Stimulated activated naive CD8-positive, alpha-beta T cell treated with anti-CD3 and anti-CD28 coated beads, Interleukin-15, amount 100 ng/mL, for 72 hours (primary cell): Measurements from ENCODE around the gene ATG14.

Experiments
- ATAC-seq: fragments of 150-1000 bp; cut with Tn5 transposase; 2 replicates; pipeline ENCODE4 v1.10.0; 2021; ENCODE audit warnings: mild to moderate bottlenecking, moderate library complexity
- DNase-seq, 2 donors: peaks; one replicate each; pipeline ENCODE4 v3.0.0; 2021 to 2022
- H3K27ac Mint-ChIP-seq, 2 donors: one replicate each; pipeline ENCODE4 v1.8.0; 2022; ENCODE audit warnings: mild to moderate bottlenecking in 2 of 2, mixed read lengths in 2 of 2, moderate library complexity in 2 of 2
- H3K27me3 Mint-ChIP-seq: one replicate; pipeline ENCODE4 v1.8.0; 2022; ENCODE audit warnings: mixed read lengths
- H3K4me1 Mint-ChIP-seq: one replicate; pipeline ENCODE4 v1.8.0; 2022; ENCODE audit warnings: mild to moderate bottlenecking, mixed read lengths
- H3K4me3 Mint-ChIP-seq, 2 donors: one replicate each; pipeline ENCODE4 v1.8.0; 2022; ENCODE audit warnings: mild to moderate bottlenecking in 2 of 2, mixed read lengths in 2 of 2, moderate library complexity in 1 of 2
- H3K9me3 Mint-ChIP-seq, 2 donors: one replicate each; pipeline ENCODE4 v1.8.0; 2022; ENCODE audit warnings: mixed read lengths in 2 of 2

ATG14 gene

GRCh38 chr14:55332654-55333570 is 78.7 kb downstream of the ATG14 start:
- Mint-ChIP-seq H3K4me1 (peaks cover 72% of the 10 kb centered on the region), H3K4me3 (peak overlapping the region; percentile 75 to 80), H3K9me3 (no peaks in the 10 kb centered on the region), H3K27ac (peak overlapping the region; percentile 5 to 75), H3K27me3 (no peaks in the 10 kb centered on the region)
- ATAC-seq: peak; percentile 67
- DNase-seq: peak in 1 of 2 donors; percentile 18

- peak overlapping the region; percentile 46 to 54 for H3K4me3 Mint-ChIP-seq
- DNase-seq: peak in 1 of 2 donors; percentile 51
- peak; percentile 75 for ATAC-seq
Measured at GRCh38 chr14:55329999-55330710, 81.5 kb downstream of the ATG14 start.

DNA sequence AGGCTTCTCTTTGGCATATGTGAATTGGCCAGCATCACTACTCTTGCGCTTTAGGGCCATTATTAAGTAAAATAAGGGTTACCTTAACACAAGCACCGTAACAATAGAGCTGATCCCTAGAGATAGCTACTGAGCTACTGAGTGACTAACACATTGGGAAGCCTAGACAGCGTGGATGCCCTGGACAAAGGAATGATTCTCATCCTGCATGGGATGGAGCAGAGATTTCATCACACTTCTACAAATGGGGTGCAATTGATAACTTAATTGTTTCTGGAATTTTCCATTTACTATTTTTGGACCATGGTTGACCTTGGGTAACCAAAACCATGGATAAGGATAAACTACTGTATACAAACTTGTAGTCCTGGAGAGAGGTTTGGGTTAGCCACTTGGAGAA is 83.3 kb downstream of the ATG14 start:
- Mint-ChIP-seq H3K27me3 (no peaks in the 10 kb centered on the region), H3K9me3 (no peaks in the 10 kb centered on the region), H3K4me1 (peaks cover 47% of the 10 kb centered on the region), H3K27ac (no peak overlapping the region), H3K4me3 (no peak overlapping the region)
- DNase-seq (no peak), ATAC-seq (no peak)

More at GRCh38 chr14:55329999-55330710, 81.5 kb downstream of the ATG14 start:
- Mint-ChIP-seq H3K4me1 (peaks cover 65% of the 10 kb centered on the region), H3K27me3 (no peaks in the 10 kb centered on the region), H3K9me3 (no peaks in the 10 kb centered on the region), H3K27ac (peak overlapping the region in 1 of 2 donors; percentile 16)

DNA sequence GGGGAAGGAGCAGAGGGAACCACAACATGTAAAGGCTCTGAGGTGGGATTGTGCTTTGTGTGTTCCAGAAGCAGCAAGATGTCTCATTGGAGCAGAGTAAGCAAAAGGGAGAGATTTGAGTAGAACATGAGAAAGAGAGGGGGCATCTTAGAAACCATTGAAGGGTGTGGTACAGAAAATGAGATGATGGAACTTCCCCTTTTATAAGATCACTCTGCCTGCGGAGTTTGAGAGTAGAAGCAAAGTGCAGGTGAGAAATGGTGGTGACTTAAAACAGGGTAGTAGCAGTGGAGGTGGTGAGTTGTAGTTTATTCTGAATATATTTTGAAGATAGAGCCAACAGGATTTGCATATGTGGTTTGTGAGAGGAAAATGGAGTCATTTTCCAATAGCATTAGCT is 84.5 kb downstream of the ATG14 start:
- no peaks in the 10 kb centered on the region for H3K9me3 Mint-ChIP-seq
- peak overlapping the region in 1 of 2 donors; percentile 13 for H3K27ac Mint-ChIP-seq
- no peak overlapping the region for H3K4me3 Mint-ChIP-seq
- ATAC-seq: peak; percentile 69
- H3K27me3 Mint-ChIP-seq: no peaks in the 10 kb centered on the region
- no peak for DNase-seq
- H3K4me1 Mint-ChIP-seq: peaks cover 35% of the 10 kb centered on the region

DNA sequence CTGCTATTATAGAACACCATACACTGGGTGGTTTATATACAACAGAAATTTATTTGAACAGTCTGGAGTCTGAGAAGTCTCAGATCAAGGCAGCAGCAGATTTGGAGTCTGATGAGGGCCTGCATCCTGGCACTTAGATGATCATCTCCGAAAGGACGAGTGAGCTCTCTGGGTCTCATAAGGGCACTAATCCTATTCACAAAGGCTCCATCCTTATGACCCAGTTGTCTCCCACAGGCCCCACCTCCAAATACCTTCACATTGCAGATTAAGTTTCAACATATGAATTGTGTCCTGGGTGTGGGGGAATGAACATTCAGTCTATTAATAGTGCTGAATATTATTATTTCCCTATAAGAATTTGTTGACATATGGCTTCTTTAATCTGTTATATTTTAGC is 86.8 kb downstream of the ATG14 start:
- H3K27me3 Mint-ChIP-seq: no peaks in the 10 kb centered on the region
- H3K4me1 Mint-ChIP-seq: peaks cover 18% of the 10 kb centered on the region
- ATAC-seq (no peak), DNase-seq (no peak)
- no peaks in the 10 kb centered on the region for H3K9me3 Mint-ChIP-seq
- no peak overlapping the region for H3K27ac Mint-ChIP-seq
- no peak overlapping the region for H3K4me3 Mint-ChIP-seq

- Mint-ChIP-seq H3K27ac (no peak overlapping the region), H3K9me3 (no peaks in the 10 kb centered on the region), H3K4me1 (peaks cover 16% of the 10 kb centered on the region), H3K4me3 (no peak overlapping the region), H3K27me3 (no peaks in the 10 kb centered on the region)
- no peak for ATAC-seq
- no peak for DNase-seq
Measured at GRCh38 chr14:55323910-55324309, 87.7 kb downstream of the ATG14 start.

DNA sequence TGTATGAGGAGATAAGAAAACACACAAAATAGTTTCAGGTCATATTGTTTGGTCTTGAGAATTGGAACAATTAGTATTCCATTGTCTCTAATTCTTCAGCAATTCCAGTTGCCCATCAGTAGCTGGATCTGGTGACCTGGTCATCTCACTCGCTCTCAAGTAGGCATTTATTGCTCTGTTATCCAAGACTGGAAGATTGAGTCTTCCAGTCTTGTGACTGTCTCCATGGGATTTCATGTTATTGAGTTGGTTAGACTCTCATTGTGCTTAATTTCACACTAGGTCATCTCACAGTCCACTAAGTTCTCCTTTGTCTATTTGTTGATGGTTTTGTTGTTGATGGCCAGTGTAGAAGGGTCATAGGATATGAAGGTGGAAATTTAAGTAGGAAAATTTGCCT is 92.9 kb downstream of the ATG14 start:
- Mint-ChIP-seq H3K27me3 (no peaks in the 10 kb centered on the region), H3K27ac (no peak overlapping the region), H3K4me3 (no peak overlapping the region), H3K4me1 (no peaks in the 10 kb centered on the region), H3K9me3 (peaks cover 13 to 14% of the 10 kb centered on the region in 2 donors)
- ATAC-seq (no peak), DNase-seq (no peak)

GRCh38 chr14:55317542-55318306 is 93.9 kb downstream of the ATG14 start:
- DNase-seq: no peak
- no peak for ATAC-seq
- peaks cover 21 to 23% of the 10 kb centered on the region in 2 donors for H3K9me3 Mint-ChIP-seq
- no peak overlapping the region for H3K4me3 Mint-ChIP-seq
- H3K27me3 Mint-ChIP-seq: no peaks in the 10 kb centered on the region
- H3K27ac Mint-ChIP-seq: no peak overlapping the region
- peaks cover 6% of the 10 kb centered on the region for H3K4me1 Mint-ChIP-seq

DNA sequence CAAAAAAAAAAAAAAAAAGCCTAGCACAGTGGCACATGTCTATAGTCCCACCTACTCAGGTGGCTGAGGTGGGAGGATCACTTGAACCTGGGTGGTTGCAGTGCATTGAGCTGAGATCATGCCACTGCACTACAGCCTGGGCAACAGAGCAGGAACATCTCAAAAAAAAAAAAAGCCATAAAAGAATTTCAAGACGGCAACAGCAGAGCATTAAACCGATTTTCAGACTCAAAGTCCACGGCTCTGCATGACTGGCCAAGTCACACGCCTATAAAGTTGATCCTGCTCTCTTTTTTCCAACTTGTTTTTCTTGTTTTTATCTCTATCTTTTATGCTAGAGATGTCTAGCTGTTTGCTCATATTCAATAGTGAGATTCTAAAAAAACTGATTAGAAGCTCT is 95.1 kb downstream of the ATG14 start:
- no peak overlapping the region for H3K27ac Mint-ChIP-seq
- no peaks in the 10 kb centered on the region for H3K27me3 Mint-ChIP-seq
- ATAC-seq (no peak), DNase-seq (no peak)
- peaks cover 6% of the 10 kb centered on the region for H3K4me1 Mint-ChIP-seq
- H3K9me3 Mint-ChIP-seq: peaks cover 21 to 24% of the 10 kb centered on the region in 2 donors
- no peak overlapping the region for H3K4me3 Mint-ChIP-seq
